HUES64 (cell line): ENCODE data around the gene SLC35F3.

Experiments
- H3K27ac ChIP-seq: 2 replicates; pipeline ENCODE4 v1.7.0; 2013; ENCODE audit warnings: low read depth, low read length, inconsistent platforms
- H3K27me3 ChIP-seq: 2 replicates; pipeline ENCODE4 v1.6.1; 2013; ENCODE audit warnings: mild to moderate bottlenecking, low read length; ENCODE audit not compliant: insufficient read depth
- H3K36me3 ChIP-seq: 2 replicates; pipeline ENCODE4 v1.6.1; 2013; ENCODE audit warnings: mild to moderate bottlenecking, low read length; ENCODE audit not compliant: insufficient read depth
- H3K4me1 ChIP-seq: 2 replicates; pipeline ENCODE4 v1.6.1; 2013; ENCODE audit warnings: mild to moderate bottlenecking, low read length, moderate library complexity; ENCODE audit not compliant: insufficient read depth
- H3K4me3 ChIP-seq: 2 replicates; pipeline ENCODE4 v1.5.1; 2013; ENCODE audit warnings: mild to moderate bottlenecking, low read length, moderate library complexity
- H3K9ac ChIP-seq: 2 replicates; pipeline ENCODE4 v1.6.1; 2013; ENCODE audit warnings: mild to moderate bottlenecking, low read depth, low read length
- H3K9me3 ChIP-seq: 2 replicates; pipeline ENCODE4 v1.6.1; 2013; ENCODE audit warnings: low read depth, low read length; ENCODE audit not compliant: insufficient read depth
- WGBS: fragments of 150-250, 120-280 bp; methylation state at CpG from one replicate; pipeline ENCODE4 v1.1.7; 2013; ENCODE audit warnings: missing lambda C conversion rate; 5-methylcytosine and 5-hydroxymethylcytosine counted together

SLC35F3 gene

GRCh38 chr1:234213658-234214128, 309.2 kb downstream of the SLC35F3 start:
- H3K4me3 ChIP-seq, result peak overlapping the region; percentile 64
- 0 out of 2 replicates have a peak, but pooled peaks cover 3% of the 10 kb centered on the region for H3K9me3 ChIP-seq
- no peaks in the 10 kb centered on the region for H3K36me3 ChIP-seq
- H3K27ac ChIP-seq, result no peak overlapping the region
- peak overlapping the region; percentile 36; the same call in 1 of the 2 replicates for H3K9ac ChIP-seq
- WGBS, result 27% methylated on average over 8 of the region's 8 CpGs
- peaks cover 34% of the 10 kb centered on the region for H3K27me3 ChIP-seq
- peaks cover 7% of the 10 kb centered on the region; the same call in 1 of the 2 replicates for H3K4me1 ChIP-seq

GRCh38 chr1:234214129-234214910, 309.8 kb downstream of the SLC35F3 start:
- WGBS, result 1% methylated on average over 69 of the region's 69 CpGs
- Histone ChIP-seq H3K27ac (no peak overlapping the region), H3K4me1 (peaks cover 7% of the 10 kb centered on the region; the same call in 1 of the 2 replicates)

GRCh38 chr1:234214911-234215892, 310.7 kb downstream of the SLC35F3 start:
- WGBS, result 27% methylated on average over 20 of the region's 20 CpGs
- Histone ChIP-seq H3K9ac (0 out of 2 replicates have a peak overlapping the region, but pooled peaks have one; percentile 36), H3K4me3 (peak overlapping the region; percentile 64), H3K36me3 (no peaks in the 10 kb centered on the region), H3K27ac (no peak overlapping the region), H3K9me3 (no peaks in the 10 kb centered on the region), H3K27me3 (peaks cover 34% of the 10 kb centered on the region), H3K4me1 (peaks cover 7% of the 10 kb centered on the region; the same call in 1 of the 2 replicates)

More at GRCh38 chr1:234214129-234214910, 309.8 kb downstream of the SLC35F3 start:
- H3K4me3 ChIP-seq, result peak overlapping the region; percentile 64
- 0 out of 2 replicates have a peak, but pooled peaks cover 3% of the 10 kb centered on the region for H3K9me3 ChIP-seq
- peaks cover 34% of the 10 kb centered on the region for H3K27me3 ChIP-seq
- no peaks in the 10 kb centered on the region for H3K36me3 ChIP-seq
- peak overlapping the region; percentile 36; the same call in 1 of the 2 replicates for H3K9ac ChIP-seq

- no peaks in the 10 kb centered on the region for H3K36me3 ChIP-seq
- peaks cover 34% of the 10 kb centered on the region for H3K27me3 ChIP-seq
- peaks cover 7% of the 10 kb centered on the region; the same call in 1 of the 2 replicates for H3K4me1 ChIP-seq
- no peak overlapping the region for H3K4me3 ChIP-seq
- H3K27ac ChIP-seq, result no peak overlapping the region
- WGBS, result 92% methylated on average over 8 of the region's 8 CpGs
- no peak overlapping the region for H3K9ac ChIP-seq
- H3K9me3 ChIP-seq, result no peaks in the 10 kb centered on the region
These were observed 311.7 kb downstream of the SLC35F3 start for GRCh38 chr1:234216116-234216703.

GRCh38 chr1:234217316-234217840, 312.9 kb downstream of the SLC35F3 start:
- no peak overlapping the region for H3K9ac ChIP-seq
- H3K4me3 ChIP-seq, result no peak overlapping the region
- 96% methylated on average over 4 of the region's 4 CpGs for WGBS
- peaks cover 34% of the 10 kb centered on the region for H3K27me3 ChIP-seq
- H3K4me1 ChIP-seq, result peaks cover 7% of the 10 kb centered on the region; the same call in 1 of the 2 replicates
- no peaks in the 10 kb centered on the region for H3K36me3 ChIP-seq
- no peaks in the 10 kb centered on the region for H3K9me3 ChIP-seq
- no peak overlapping the region for H3K27ac ChIP-seq

GRCh38 chr1:234218078-234218477, 313.6 kb downstream of the SLC35F3 start:
- no peak overlapping the region for H3K27ac ChIP-seq
- no peaks in the 10 kb centered on the region for H3K9me3 ChIP-seq
- no peak overlapping the region for H3K9ac ChIP-seq
- no peak overlapping the region for H3K4me3 ChIP-seq
- WGBS, result 90% methylated on average over 3 of the region's 3 CpGs
- peaks cover 31% of the 10 kb centered on the region for H3K27me3 ChIP-seq
- H3K36me3 ChIP-seq, result no peaks in the 10 kb centered on the region
- peaks cover 7% of the 10 kb centered on the region; the same call in 1 of the 2 replicates for H3K4me1 ChIP-seq

GRCh38 chr1:234219711-234220110, 315.2 kb downstream of the SLC35F3 start:
- peaks cover 14% of the 10 kb centered on the region for H3K27me3 ChIP-seq
- no peaks in the 10 kb centered on the region for H3K9me3 ChIP-seq
- no peak overlapping the region for H3K27ac ChIP-seq
- H3K4me3 ChIP-seq, result no peak overlapping the region
- no peak overlapping the region for H3K9ac ChIP-seq
- H3K4me1 ChIP-seq, result no peaks in the 10 kb centered on the region
- no peaks in the 10 kb centered on the region for H3K36me3 ChIP-seq
- WGBS, result 93% methylated on average over 9 of the region's 9 CpGs

GRCh38 chr1:234221601-234222000, 317.1 kb downstream of the SLC35F3 start:
- Histone ChIP-seq H3K36me3 (no peaks in the 10 kb centered on the region), H3K27me3 (no peaks in the 10 kb centered on the region; the same call in 1 of the 2 replicates), H3K9me3 (no peaks in the 10 kb centered on the region), H3K4me3 (no peak overlapping the region), H3K4me1 (peaks cover 17% of the 10 kb centered on the region), H3K9ac (no peak overlapping the region), H3K27ac (no peak overlapping the region)
- 87% methylated on average over 2 of the region's 2 CpGs for WGBS

GRCh38 chr1:234222561-234223280, 318.2 kb downstream of the SLC35F3 start:
- Histone ChIP-seq H3K27ac (no peak overlapping the region), H3K36me3 (no peaks in the 10 kb centered on the region), H3K27me3 (no peaks in the 10 kb centered on the region; the same call in 1 of the 2 replicates), H3K4me1 (peaks cover 22% of the 10 kb centered on the region), H3K9me3 (no peaks in the 10 kb centered on the region), H3K9ac (no peak overlapping the region), H3K4me3 (no peak overlapping the region)
- 91% methylated on average over 6 of the region's 6 CpGs for WGBS
